Skeletal muscle tissue (tissue), 4 donors: ENCODE data around the gene ZNF331. TPM values are rescaled to one million over a fixed set of nuclear protein-coding genes. Genes with fewer than 3 reads are reported as not detected.
"Not testable (repeated sequence)": the region's sequence is repeated elsewhere in the genome, so short reads cannot be mapped to it uniquely, and the experiment has no call there.

Source experiments
- H3K27ac ChIP-seq: one replicate; pipeline ENCODE4 v1.7.0; 2013; ENCODE audit warnings: mild to moderate bottlenecking, low read depth, low read length, inconsistent platforms
- H3K27me3 ChIP-seq, 3 donors: one replicate each; pipeline ENCODE4 v1.7.0; 2013; ENCODE audit warnings: low read length in 3 of 3; ENCODE audit not compliant: control insufficient read depth in 3 of 3, insufficient read depth in 3 of 3
- H3K36me3 ChIP-seq, 3 donors: one replicate each; pipeline ENCODE4 v1.7.0; 2013; ENCODE audit warnings: low read length in 3 of 3; ENCODE audit not compliant: control insufficient read depth in 3 of 3, insufficient read depth in 3 of 3
- H3K4me1 ChIP-seq, 3 donors: one replicate each; pipeline ENCODE4 v1.7.0; 2013; ENCODE audit warnings: low read length in 3 of 3, mild to moderate bottlenecking in 3 of 3; ENCODE audit not compliant: control insufficient read depth in 3 of 3, insufficient read depth in 3 of 3
- H3K4me3 ChIP-seq, 3 donors: one replicate each; pipeline ENCODE4 v1.7.0; 2013; ENCODE audit warnings: low read length in 3 of 3
- H3K9ac ChIP-seq, 3 donors: one replicate each; pipeline ENCODE4 v1.7.0; 2013; ENCODE audit warnings: low read length in 3 of 3, mild to moderate bottlenecking in 3 of 3, moderate library complexity in 2 of 3, low read depth in 1 of 3
- H3K9me3 ChIP-seq, 3 donors: one replicate each; pipeline ENCODE4 v1.7.0; 2013; ENCODE audit warnings: low read length in 3 of 3; ENCODE audit not compliant: control insufficient read depth in 3 of 3
- total RNA-seq: library from RNA; depleted of rRNA; stranded (reverse); fragments of >200 nt; gene quantifications from one replicate; pipeline ENCODE4 v1.2.3, GENCODE V29; 2014
- donor health status: Osteomylitis.

Gene ZNF331
- 6.3 TPM for total RNA-seq

DNA sequence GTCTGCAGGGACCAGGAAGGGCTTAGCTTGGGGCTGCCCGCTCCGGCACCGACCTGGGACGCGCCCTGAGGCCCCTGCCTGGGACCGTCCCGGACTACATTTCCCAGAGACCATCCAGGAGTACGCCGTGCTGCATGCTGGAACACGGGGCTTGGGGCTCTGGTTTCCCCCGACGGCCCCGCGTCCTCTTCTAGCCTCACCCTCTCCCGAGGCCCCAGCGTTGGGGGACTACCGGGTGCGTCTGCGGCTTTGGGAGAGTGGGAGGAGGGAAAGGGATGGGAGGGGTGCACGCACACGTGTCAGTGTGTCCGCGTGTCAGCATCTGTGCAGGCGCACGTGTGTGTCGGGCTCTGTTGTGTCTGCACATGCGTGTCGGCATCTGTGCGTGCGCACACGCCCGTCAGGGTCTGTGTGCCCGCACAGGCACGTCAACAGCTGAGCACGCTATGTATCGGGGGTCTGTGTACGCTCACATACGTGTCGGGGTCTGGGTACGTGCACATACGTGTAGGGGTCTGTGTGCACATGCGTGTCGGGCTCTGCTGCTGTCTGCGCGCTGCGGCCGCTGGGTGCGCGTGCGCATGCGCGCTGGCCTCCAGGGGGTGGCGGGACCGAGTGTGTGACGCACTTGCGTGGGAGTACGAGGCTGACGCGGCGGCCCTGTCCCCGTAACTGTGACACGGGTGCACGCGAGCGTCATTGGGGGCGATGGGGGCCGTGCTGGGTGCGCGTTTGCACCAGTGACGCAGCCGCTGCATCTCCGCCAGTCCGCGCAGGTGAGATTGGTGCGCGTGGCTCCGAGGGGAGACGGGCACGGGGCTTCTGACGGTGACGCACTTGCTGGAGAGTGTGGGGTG is at the start of gene ZNF331:
Gene ZNF331 (plus strand): TSS at position 625 of the 857 bp plus-strand sequence. CDS start 31,232 bp downstream, outside the sequence.
- H3K4me3 ChIP-seq = peak within 1 kb of the TSS; percentile 92 to 99 (median 94)
- H3K27ac ChIP-seq = peak within 1 kb of the TSS; percentile 73
- peaks cover 4 to 10% (median 6%) of the 10 kb centered on the region in 3 donors for H3K36me3 ChIP-seq
- H3K9me3 ChIP-seq = no peaks in the 10 kb centered on the region
- peak within 1 kb of the TSS; percentile 83 to 93 (median 86) for H3K9ac ChIP-seq
- H3K27me3 ChIP-seq = no peaks in the 10 kb centered on the region
- H3K4me1 ChIP-seq = peaks cover 4 to 15% (median 5%) of the 10 kb centered on the region in 3 donors

DNA sequence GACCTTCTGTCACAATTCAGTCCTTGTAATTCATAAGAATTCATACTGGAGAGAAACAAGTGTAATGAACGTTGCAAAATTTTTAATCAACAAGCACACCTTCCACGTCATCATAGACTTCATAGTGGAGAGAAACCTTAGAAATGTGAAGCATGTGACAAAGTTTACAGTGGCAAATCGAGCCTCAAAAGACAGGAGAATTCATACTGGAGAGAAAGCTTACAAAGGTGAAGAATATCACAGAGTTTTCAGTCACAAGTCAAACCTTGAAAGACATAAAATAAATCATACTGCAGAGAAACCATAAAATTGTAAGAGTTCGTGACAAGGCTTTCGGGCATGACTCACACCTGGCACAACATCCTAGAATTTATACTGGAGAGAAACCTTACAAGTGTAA is 45.8 kb upstream of the ZNF331 start:
- no peaks in the 10 kb centered on the region for H3K27me3 ChIP-seq
- H3K4me1 ChIP-seq = no peaks in the 10 kb centered on the region
- peaks cover 11 to 26% (median 18%) of the 10 kb centered on the region in 3 donors for H3K36me3 ChIP-seq
- no peak overlapping the region for H3K4me3 ChIP-seq
- no peak overlapping the region for H3K9ac ChIP-seq
- H3K27ac ChIP-seq = no peak overlapping the region
- peaks cover 0 to 15% (median 4%) of the 10 kb centered on the region in 3 donors for H3K9me3 ChIP-seq

DNA sequence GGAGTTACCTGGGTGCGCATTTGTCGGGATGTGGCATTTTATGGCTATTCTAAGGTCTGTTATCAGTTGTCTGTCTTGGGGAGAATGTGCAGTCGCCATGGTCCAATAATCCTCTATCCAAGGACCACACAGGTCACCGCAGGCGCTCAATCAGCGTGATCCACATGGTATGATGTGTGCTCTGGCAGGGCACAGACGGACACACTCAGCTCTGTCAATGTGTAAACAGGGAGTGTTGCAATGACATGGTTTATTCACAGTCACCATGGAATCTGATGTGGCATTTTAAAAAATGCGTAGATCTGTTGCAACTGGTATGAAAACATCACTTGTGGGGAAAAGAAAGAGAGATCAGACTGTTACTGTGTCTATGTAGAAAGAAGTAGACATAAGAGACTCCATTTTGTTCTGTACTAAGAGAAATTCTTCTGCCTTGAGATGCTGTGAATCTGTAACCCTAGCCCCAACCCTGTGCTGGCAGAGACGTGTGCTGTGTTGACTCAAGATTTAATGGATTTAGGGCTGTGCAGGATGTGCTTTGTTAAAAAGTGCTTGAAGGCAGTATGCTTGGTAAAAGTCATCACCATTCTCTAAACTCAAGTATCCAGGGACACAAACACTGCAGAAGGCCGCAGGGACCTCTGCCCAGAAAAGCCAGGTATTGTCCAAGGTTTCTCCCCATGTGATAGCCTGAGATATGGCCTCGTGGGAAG is 40.5 kb upstream of the ZNF331 start:
- not testable (repeated sequence) for H3K27ac ChIP-seq, H3K9me3 ChIP-seq, H3K4me1 ChIP-seq, H3K36me3 ChIP-seq, H3K27me3 ChIP-seq, H3K4me3 ChIP-seq, H3K9ac ChIP-seq

DNA sequence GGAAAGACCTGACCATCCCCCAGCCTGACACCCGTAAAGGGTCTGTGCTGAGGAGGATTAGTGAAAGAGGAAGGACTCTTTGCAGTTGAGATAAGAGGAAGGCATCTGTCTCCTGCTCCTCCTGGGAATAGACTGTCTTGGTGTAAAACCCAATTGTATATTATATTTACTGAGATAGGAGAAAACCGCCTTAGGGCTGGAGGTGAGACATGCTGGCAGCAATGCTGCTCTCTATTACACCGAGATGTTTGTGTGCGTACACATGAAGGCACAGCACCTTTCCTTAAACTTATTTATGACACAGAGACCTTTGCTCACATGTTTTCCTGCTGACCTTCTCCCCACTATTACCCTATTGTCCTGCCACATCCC is 39.9 kb upstream of the ZNF331 start:
- H3K36me3 ChIP-seq, H3K9ac ChIP-seq, H3K27me3 ChIP-seq, H3K27ac ChIP-seq, H3K4me3 ChIP-seq, H3K4me1 ChIP-seq, H3K9me3 ChIP-seq: not testable (repeated sequence)

DNA sequence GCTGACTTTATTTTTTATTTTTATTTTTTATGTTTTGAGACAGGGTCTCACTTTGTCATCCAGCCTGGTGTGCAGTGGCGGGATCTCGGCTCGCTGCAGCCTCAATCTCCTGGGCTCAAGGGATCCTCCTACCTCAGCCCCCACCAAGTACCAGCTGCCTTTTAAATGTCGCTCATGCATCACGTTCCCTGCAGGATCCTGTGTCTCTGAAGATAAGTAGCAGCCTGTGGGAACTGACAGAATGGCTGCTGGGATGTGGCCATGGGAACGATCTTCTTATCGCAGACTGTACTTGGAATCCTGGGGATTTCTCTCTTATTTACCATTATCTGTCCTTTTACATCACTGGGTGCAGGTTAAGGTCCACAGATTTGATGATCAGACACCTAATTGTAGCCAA is 34.8 kb upstream of the ZNF331 start:
- H3K9ac ChIP-seq, H3K27ac ChIP-seq, H3K36me3 ChIP-seq, H3K4me3 ChIP-seq, H3K27me3 ChIP-seq, H3K9me3 ChIP-seq, H3K4me1 ChIP-seq: not testable (repeated sequence)

DNA sequence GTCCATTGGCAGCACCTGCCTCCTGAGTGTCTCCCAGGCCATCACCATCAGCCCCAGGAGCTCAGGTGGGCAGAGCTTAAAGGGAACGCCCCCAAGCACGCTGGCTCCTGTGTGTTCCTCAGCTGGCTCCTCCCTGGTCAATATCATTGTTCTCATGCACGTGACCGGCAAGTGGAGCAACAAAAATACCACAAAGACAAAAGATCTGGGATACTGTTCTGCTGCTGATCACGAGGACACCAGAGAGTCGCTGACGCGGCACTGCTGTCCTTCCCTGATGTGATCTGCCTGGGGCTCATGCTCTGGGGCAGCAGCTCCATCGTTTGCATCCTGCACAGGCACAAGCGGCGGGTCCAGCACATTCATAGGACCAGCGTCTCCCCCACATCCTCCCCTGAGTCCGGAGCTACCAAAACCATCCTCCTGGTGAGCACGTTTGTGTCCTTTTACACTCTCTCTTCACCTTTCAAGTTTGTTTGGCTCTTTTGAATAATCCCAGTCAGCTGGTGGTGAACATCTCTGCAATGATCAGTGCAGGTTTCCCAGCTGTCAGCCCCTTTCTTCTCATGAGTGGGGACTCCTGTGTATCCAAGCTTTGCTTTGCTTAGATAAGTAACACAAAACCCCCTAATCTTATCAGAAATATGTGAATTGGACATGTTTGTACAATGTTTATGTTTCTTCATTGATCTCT is 34.1 kb upstream of the ZNF331 start:
- not testable (repeated sequence) for H3K4me3 ChIP-seq, H3K9ac ChIP-seq, H3K4me1 ChIP-seq, H3K27ac ChIP-seq, H3K36me3 ChIP-seq, H3K27me3 ChIP-seq, H3K9me3 ChIP-seq

DNA sequence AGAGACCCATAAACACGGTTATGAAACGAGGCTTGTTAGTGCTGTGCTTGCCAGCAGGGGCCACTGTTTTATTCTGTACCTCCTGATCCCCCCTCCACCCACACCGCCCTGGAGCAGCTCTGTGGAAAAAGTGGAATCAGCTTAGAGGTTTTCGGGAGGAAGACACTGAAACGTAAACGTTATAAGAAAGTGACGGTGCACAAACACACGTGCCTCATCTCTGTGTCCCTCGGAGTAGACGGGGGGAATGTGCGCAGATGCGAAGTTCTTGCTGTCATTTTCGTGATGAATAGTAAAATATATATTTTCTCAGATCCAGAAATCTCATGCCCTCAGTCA is 33.6 kb upstream of the ZNF331 start:
- peak overlapping the region; percentile 29 to 61 (median 40) for H3K4me3 ChIP-seq
- not testable (repeated sequence) for H3K9me3 ChIP-seq, H3K36me3 ChIP-seq, H3K27ac ChIP-seq, H3K27me3 ChIP-seq, H3K4me1 ChIP-seq, H3K9ac ChIP-seq

DNA sequence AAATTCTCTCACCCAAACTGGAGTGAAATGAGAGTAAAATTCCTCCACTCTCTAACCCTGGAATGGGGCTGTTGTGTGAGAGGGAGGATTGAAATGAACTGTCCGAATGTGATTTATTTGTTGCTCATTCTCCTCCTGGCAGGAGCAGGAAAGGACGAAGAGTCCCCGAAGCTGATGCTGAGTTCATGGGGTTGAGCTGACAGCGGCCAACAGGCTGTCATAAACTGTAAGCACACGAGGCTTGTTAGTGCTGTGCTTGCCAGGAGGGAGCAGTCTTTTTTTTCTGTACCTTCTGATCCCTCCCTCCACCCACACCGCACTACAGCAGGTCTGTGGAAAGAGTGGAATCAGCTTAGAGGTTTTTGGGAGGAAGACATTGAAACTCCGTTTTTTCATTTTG is 33.1 kb upstream of the ZNF331 start:
- peak overlapping the region; percentile 29 to 61 (median 40) for H3K4me3 ChIP-seq
- no peaks in the 10 kb centered on the region for H3K36me3 ChIP-seq
- H3K27me3 ChIP-seq = peaks cover 0 to 7% (median 4%) of the 10 kb centered on the region in 3 donors
- H3K4me1 ChIP-seq = peaks cover 0 to 2% (median 0%) of the 10 kb centered on the region in 3 donors
- H3K27ac ChIP-seq = no peak overlapping the region
- H3K9me3 ChIP-seq = no peaks in the 10 kb centered on the region
- peak overlapping the region in 1 of 3 donors; percentile 33 for H3K9ac ChIP-seq

DNA sequence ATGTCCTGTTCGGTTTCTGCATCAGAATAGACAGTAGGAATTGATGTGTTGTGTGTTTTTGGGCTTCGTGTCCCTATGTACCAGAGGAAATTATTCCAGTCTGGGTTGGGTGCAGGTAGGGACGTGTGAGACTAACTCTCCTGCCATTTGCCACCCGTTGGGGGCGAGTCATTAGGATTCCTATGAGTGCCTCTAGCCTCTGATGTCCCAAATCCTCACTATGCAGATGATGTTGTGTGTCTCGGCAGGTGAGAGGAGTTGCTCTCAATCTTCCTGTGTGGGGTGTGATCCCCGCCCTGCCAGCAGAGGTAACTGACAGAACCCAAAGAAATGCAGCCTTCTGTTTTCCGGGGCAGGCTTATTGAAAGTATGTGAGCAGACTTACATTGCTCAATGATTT is 31.2 kb upstream of the ZNF331 start:
- H3K27me3 ChIP-seq = peaks cover 0 to 7% (median 4%) of the 10 kb centered on the region in 3 donors
- no peaks in the 10 kb centered on the region for H3K9me3 ChIP-seq
- H3K4me3 ChIP-seq = no peak overlapping the region
- no peak overlapping the region for H3K9ac ChIP-seq
- H3K36me3 ChIP-seq = no peaks in the 10 kb centered on the region
- H3K4me1 ChIP-seq = peaks cover 0 to 2% (median 0%) of the 10 kb centered on the region in 3 donors
- H3K27ac ChIP-seq = no peak overlapping the region
